ENCODE results near the gene IRAK1.

The IRAK1 gene

DNA sequence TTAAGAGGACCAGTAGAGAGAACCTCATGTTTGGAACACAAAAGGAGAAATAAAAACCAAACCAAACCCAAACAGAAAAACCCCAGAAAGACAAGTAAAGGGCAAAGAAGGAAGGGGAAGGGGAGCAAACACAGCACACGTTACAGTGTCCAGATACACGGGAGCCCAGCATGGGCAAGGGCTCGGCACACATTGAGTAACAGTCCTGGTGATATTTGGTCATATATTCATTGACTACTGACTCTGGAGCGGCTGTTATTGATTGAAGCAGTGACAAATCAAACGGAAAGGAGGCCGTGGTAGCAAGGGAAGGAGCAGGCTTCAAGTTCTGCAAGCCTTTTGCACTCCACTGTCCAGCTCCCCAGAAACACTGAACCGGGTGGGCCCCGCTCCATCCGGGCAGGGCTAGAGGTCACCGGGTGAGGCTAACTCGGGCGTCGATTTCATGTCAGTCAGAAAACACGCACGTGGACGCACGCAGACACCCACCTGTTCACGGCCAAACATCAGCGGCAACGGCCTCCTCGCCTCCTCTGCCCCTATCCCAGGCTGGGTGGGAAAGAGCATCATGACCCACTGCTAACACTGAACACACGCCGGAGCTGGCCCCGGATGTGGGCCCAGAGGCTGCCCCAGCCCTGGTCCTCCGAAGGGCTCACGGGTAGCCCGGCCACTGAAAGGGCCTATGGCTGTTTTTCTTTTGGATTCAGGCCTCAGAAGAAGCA is 3.7 kb upstream of the IRAK1 start:
- TF ChIP-seq, protein P1, sequence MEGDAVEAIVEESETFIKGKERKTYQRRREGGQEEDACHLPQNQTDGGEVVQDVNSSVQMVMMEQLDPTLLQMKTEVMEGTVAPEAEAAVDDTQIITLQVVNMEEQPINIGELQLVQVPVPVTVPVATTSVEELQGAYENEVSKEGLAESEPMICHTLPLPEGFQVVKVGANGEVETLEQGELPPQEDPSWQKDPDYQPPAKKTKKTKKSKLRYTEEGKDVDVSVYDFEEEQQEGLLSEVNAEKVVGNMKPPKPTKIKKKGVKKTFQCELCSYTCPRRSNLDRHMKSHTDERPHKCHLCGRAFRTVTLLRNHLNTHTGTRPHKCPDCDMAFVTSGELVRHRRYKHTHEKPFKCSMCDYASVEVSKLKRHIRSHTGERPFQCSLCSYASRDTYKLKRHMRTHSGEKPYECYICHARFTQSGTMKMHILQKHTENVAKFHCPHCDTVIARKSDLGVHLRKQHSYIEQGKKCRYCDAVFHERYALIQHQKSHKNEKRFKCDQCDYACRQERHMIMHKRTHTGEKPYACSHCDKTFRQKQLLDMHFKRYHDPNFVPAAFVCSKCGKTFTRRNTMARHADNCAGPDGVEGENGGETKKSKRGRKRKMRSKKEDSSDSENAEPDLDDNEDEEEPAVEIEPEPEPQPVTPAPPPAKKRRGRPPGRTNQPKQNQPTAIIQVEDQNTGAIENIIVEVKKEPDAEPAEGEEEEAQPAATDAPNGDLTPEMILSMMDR (IDR thresholded peaks at IDR 0.05; ENCODE audit: low read depth, low read length, missing control alignments): no peak
- in situ Hi-C loops (cut with HindIII; ENCODE audit: low pct_ligation_motif_present, low sequenced_read_pairs): no loop called here

GRCh38 chrX:154022108-154022507 is 2.4 kb upstream of the IRAK1 start:
- Histone ChIP-seq H3K36me3 (replicated peaks) (peaks cover 3% of the 10 kb centered on the region), H3K27me3 (replicated peaks) (no peaks in the 10 kb centered on the region), H3K27ac (no peak overlapping the region), H3K4me3 (ENCODE audit: low read depth, low read length) (no peak overlapping the region)
- no peak for DNase-seq
- TF ChIP-seq, protein P1 (IDR thresholded peaks at IDR 0.05; ENCODE audit: low read depth, low read length, missing control alignments): no peak
- in situ Hi-C loops (cut with HindIII; ENCODE audit: low pct_ligation_motif_present, low sequenced_read_pairs): no loop called here

More for the DNA sequence above, 3.7 kb upstream of the IRAK1 start:
- Histone ChIP-seq H3K4me3 (ENCODE audit: low read depth, low read length) (no peak overlapping the region), H3K36me3 (replicated peaks) (no peaks in the 10 kb centered on the region), H3K27me3 (replicated peaks) (no peaks in the 10 kb centered on the region), H3K27ac (no peak overlapping the region)
- DNase-seq: no peak

DNA sequence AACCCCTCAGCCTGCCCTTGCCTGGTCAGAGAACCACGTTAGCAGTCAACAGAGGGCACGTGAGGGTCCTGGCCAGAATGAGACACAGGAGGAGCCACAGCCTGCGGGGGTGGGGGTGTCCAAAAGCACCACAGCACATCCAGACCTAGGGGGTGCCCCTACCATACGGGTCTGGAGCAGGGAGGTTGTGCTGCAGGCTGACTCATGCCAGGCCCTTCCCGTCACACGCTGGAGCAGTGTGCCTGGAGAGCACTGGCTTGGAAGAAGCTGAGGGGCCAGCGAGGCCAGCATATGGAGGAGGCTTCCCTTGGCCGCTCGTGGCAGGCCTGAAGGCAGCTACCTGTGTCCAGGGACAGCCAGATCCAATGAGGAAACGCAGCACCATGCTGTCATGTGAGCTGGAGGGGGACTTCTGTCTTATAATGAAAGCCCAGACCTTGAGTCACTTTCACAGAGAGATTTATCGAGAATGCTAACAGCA is 1.5 kb upstream of the IRAK1 start:
- TF ChIP-seq, protein P1 (IDR thresholded peaks at IDR 0.05; ENCODE audit: low read depth, low read length, missing control alignments): peak; percentile 16
- DNase-seq: peak; percentile 39
- H3K27me3 ChIP-seq (replicated peaks): no peaks in the 10 kb centered on the region
- in situ Hi-C loops (cut with HindIII; ENCODE audit: low pct_ligation_motif_present, low sequenced_read_pairs): no loop called here
- H3K4me3 ChIP-seq (ENCODE audit: low read depth, low read length): no peak overlapping the region
- peak overlapping the region; percentile 91 for H3K27ac ChIP-seq
- H3K36me3 ChIP-seq (replicated peaks): peaks cover 5% of the 10 kb centered on the region

DNA sequence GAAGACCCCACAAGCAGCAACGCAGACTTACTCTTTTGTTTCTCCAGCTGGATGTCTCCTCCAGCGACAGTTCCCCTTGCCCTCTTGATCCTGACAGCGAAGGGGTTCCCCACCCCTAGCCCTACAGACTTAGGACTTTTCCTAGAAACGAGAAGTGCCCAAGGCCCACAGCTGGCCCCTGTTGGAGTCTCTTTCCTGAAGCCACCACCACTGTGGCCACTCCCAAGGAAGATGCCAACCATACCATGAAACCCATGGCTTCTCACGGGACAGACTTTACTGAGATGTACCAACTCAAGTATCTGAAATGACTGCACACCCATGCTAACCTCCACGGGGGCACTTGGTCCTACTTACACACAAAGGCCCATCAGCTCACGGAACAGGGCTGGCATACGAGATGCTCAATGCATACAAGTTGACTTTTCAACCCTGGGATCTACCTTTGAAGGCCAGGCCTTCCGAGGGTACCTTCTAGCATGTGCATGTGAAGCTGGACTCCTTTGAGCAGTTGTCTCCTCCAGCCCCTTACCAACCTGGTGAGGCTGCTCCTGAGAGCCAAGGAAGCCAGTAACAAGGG is 924 bp upstream of the IRAK1 start:
- Histone ChIP-seq H3K36me3 (replicated peaks) (peaks cover 5% of the 10 kb centered on the region), H3K27me3 (replicated peaks) (no peaks in the 10 kb centered on the region), H3K27ac (peak overlapping the region; percentile 91), H3K4me3 (ENCODE audit: low read depth, low read length) (peak overlapping the region; percentile 48)
- in situ Hi-C loops (cut with HindIII; ENCODE audit: low pct_ligation_motif_present, low sequenced_read_pairs): no loop called here
- DNase-seq: no peak
- TF ChIP-seq, protein P1 (IDR thresholded peaks at IDR 0.05; ENCODE audit: low read depth, low read length, missing control alignments): no peak

GRCh38 chrX:154019061-154019621 is 561 bp downstream of the IRAK1 start:
- TF ChIP-seq, protein P1 (IDR thresholded peaks at IDR 0.05; ENCODE audit: low read depth, low read length, missing control alignments): no peak
- peaks cover 5% of the 10 kb centered on the region for H3K36me3 ChIP-seq (replicated peaks)
- peak overlapping the region; percentile 80 for H3K27ac ChIP-seq
- in situ Hi-C loops (cut with HindIII; ENCODE audit: low pct_ligation_motif_present, low sequenced_read_pairs): no loop called here
- peak overlapping the region; percentile 60 for H3K4me3 ChIP-seq (ENCODE audit: low read depth, low read length)
- H3K27me3 ChIP-seq (replicated peaks): no peaks in the 10 kb centered on the region
- DNase-seq: no peak
